Liver (tissue), 3 donors: Measurements from ENCODE around the gene TMPRSS11A.

Source experiments
- EGR1 ChIP-seq, 2 donors: IDR thresholded peaks; 2 replicates each; pipeline ENCODE4 v1.6.1; 2016 to 2018; ENCODE audit warnings: antibody characterized with exemption in 2 of 2, low read depth in 2 of 2
- HNF4A ChIP-seq, 2 donors: conservative IDR thresholded peaks; 2 replicates each; pipeline ENCODE4 v1.6.1; 2016; ENCODE audit warnings: antibody characterized with exemption in 2 of 2, mild to moderate bottlenecking in 2 of 2
- RXRA ChIP-seq, 2 donors: IDR thresholded peaks; 2 replicates each; pipeline ENCODE4 v1.6.1; 2017 to 2018; ENCODE audit warnings: antibody characterized with exemption in 2 of 2, mild to moderate bottlenecking in 1 of 2
- YY1 ChIP-seq: IDR thresholded peaks from 2 replicates; pipeline ENCODE4 v1.6.1; 2016; ENCODE audit warnings: antibody characterized with exemption, mild to moderate bottlenecking
- TF ChIP-seq, protein P1 (sequence below): fragments of 150-350 bp; IDR thresholded peaks from 2 replicates; pipeline ENCODE4 v1.5.1; 2017; ENCODE audit warnings: improper control_type of control experiment, low read depth, low read length; ENCODE audit not compliant: missing input control
- TF ChIP-seq, protein P2 (sequence below): IDR thresholded peaks from 2 replicates; pipeline ENCODE4 v1.6.1; 2016; ENCODE audit warnings: antibody characterized with exemption
- TF ChIP-seq, protein P3 (sequence below): IDR thresholded peaks from 2 replicates; pipeline ENCODE4 v1.6.1; 2016; ENCODE audit warnings: antibody characterized with exemption, mild to moderate bottlenecking
- donor health status: healthy.
- donor health status: healthy.

DNA sequence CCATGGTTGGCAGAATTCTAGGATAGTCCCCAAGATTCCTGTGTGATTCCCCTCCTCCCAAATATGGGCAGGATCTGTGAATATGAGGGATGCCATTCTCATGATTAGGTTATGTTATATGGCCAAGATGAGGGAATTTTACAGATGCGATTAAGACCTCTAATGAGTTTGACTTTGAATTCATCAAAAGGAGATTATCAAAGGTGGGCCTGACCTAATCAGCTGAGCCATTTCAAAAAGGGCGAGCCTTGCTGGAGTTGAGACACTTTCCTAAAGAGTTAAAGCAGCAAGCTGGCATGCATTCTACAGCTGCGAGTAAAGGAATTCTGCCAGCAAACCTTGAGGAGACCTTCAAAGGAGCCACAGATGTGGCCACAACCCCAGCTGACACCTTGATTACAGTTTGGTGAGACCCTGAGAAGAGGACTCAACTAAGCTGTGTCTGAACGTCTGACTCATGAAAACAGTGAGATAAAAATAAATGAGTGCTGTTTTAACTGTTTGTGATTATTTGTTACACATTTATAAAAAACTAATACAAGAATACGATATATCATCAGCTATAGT, 47.8 kb downstream of the TMPRSS11A start:
- TF ChIP-seq, protein P1, sequence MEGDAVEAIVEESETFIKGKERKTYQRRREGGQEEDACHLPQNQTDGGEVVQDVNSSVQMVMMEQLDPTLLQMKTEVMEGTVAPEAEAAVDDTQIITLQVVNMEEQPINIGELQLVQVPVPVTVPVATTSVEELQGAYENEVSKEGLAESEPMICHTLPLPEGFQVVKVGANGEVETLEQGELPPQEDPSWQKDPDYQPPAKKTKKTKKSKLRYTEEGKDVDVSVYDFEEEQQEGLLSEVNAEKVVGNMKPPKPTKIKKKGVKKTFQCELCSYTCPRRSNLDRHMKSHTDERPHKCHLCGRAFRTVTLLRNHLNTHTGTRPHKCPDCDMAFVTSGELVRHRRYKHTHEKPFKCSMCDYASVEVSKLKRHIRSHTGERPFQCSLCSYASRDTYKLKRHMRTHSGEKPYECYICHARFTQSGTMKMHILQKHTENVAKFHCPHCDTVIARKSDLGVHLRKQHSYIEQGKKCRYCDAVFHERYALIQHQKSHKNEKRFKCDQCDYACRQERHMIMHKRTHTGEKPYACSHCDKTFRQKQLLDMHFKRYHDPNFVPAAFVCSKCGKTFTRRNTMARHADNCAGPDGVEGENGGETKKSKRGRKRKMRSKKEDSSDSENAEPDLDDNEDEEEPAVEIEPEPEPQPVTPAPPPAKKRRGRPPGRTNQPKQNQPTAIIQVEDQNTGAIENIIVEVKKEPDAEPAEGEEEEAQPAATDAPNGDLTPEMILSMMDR = no peak
- TF ChIP-seq, protein P2, sequence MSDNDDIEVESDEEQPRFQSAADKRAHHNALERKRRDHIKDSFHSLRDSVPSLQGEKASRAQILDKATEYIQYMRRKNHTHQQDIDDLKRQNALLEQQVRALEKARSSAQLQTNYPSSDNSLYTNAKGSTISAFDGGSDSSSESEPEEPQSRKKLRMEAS = no peak
- no peak for TF ChIP-seq YY1
- TF ChIP-seq, protein P3, sequence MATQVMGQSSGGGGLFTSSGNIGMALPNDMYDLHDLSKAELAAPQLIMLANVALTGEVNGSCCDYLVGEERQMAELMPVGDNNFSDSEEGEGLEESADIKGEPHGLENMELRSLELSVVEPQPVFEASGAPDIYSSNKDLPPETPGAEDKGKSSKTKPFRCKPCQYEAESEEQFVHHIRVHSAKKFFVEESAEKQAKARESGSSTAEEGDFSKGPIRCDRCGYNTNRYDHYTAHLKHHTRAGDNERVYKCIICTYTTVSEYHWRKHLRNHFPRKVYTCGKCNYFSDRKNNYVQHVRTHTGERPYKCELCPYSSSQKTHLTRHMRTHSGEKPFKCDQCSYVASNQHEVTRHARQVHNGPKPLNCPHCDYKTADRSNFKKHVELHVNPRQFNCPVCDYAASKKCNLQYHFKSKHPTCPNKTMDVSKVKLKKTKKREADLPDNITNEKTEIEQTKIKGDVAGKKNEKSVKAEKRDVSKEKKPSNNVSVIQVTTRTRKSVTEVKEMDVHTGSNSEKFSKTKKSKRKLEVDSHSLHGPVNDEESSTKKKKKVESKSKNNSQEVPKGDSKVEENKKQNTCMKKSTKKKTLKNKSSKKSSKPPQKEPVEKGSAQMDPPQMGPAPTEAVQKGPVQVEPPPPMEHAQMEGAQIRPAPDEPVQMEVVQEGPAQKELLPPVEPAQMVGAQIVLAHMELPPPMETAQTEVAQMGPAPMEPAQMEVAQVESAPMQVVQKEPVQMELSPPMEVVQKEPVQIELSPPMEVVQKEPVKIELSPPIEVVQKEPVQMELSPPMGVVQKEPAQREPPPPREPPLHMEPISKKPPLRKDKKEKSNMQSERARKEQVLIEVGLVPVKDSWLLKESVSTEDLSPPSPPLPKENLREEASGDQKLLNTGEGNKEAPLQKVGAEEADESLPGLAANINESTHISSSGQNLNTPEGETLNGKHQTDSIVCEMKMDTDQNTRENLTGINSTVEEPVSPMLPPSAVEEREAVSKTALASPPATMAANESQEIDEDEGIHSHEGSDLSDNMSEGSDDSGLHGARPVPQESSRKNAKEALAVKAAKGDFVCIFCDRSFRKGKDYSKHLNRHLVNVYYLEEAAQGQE = no peak
- TF ChIP-seq HNF4A (conservative IDR thresholded peaks at IDR 0.05) = no peak
- TF ChIP-seq RXRA (IDR thresholded peaks at IDR 0.05) = no peak
- no peak for TF ChIP-seq EGR1 (IDR thresholded peaks at IDR 0.05; ENCODE audit: low read depth in 2 of 2)
